NCI-H748 (cell line): ENCODE data around the gene FCHSD1.

Source experiments
- DNase-seq: peaks from one replicate; lab custom pipeline; 2025; ENCODE audit not compliant: unreplicated experiment; lab: John Stamatoyannopoulos, UW

The FCHSD1 gene

DNA sequence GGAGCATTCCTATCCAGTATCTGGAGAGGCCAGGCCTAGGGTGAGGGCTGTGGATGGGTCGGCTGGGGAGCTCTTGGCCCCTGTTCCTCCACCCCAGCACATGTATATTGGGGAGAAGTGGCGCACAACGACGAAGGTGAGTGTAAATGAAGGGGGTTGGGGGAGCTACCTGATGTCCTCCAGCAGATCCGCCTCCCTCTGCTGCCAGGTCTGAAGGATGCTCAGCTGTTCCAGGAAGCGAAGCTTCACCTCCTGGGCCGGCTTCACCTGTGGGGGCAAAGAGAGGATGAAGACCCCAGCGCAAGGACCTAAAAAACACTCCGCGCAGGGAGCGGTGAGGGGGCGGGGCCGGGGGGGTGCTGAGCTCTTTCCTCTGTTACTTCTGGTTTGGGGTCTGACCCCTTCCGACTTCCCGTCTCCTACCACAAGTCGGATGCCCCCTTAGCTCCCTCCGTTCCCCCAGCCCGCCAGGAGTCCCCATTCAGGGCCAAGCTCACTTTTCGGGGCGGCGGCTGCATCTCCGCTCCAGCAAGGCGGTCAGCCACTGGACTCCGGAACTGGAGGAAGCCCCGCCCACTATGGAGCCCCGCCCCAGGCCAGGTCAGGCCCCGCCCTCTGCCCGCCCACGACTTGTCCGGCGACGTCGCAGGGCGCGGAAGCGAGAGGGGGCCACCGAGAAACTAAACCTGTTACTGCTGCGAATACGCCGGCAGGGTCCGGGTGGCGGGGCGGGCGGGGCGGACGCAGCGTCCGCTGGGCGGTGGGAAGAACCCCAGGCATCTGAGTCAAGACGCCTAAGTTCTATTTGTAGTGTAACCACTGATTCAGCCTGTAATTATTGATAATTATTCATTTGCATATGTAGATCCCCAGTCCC lies at the start of gene FCHSD1:
Gene FCHSD1, minus strand, starts transcription at position 568 of the 877 bp plus-strand sequence. Its CDS starts 50 bp downstream, at position 518.
- DNase-seq = peak; percentile 77

DNA sequence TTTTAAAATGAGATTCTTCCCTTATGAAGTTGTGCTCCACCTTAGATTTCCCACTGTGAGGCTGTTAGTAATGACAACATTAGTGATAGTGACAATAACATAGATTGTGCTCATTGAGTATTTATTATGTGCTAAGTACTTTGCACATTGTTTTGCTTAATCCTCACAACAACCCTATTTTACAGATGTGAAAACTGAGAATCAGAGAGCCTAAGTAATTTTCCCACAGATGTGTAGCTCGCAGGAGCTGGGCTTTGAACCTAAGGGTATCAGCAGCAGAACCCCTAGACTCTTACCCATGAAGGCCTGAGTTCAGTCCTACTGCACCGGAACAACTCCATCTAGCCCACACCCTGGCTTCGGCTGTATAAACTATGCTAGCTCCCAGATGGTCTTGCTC lies 46.4 kb upstream of the FCHSD1 start:
- DNase-seq = no peak

DNA sequence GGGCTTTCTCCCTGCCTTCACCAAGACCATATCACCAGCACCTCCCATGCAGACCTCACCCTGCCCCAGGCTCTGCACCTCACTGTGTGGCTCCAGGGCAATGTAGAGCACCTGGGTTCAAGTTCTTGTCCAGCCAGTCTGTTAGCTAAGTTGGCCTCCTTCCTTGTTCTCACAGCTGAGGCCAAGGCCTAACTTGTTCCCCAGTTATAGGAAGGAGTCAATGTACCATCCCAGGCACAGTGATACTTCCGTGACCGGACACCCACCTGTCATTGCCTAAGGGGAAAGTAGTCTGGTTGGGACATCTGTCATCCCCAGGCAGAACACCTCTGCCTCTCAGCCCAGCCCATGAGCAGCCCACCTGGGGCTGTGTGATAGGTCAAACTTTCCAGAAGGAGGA lies 45.2 kb upstream of the FCHSD1 start:
- no peak for DNase-seq

DNA sequence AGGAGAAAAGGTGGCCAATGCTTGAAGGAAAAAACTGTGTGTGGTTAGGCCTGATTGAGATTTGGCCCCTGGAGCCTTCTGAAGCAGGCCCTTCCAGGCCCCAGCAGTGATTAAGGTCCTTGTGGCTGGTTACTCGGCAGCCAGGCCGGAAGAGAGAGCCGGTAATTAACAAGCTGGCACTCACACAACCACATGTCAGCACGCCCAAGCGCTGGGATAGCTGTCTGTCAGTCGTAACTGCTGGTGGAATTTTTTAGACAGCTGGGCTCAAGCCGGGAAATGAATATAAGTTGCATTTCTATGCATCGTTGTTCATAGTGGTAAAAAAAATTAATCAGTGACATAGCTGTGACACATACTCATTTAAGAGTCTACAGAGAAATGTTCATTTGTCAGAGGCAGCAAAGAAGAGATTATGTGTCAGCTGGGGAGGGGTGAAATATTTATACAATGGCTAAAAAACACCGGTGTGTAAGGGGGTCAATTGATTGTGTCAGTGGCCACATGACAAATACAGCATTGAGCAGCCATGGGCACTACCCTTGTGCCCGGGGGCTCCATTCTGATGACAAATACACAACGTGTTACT lies 44.5 kb upstream of the FCHSD1 start:
- DNase-seq = peak; percentile 25

DNA sequence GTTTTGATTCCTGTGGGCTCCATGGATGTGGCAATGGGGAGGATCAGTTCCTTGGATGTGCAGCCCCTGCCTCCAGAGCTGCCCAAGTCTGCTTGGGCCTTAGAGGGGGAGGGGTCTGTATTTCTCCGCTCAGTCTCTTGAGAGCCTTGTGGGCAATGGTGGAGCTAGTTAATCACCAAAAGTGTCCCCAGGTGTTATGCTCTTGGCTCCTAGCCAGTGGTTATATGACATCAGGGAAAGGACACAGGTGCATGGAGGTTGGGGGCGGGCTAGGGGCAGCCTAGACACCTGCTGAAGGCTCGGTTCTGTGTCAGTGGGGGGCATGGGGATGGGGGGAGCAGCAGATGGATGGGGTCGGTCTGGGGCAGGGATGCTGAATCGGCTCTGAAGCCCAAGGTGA lies 43.3 kb upstream of the FCHSD1 start:
- peak; percentile 76 for DNase-seq

GRCh38 chr5:141692919-141693725 lies 41.9 kb upstream of the FCHSD1 start:
- peak; percentile 32 for DNase-seq

- no peak for DNase-seq
Observed at GRCh38 chr5:141692533-141692888, 41.3 kb upstream of the FCHSD1 start.

- peak; percentile 75 for DNase-seq
Observed at GRCh38 chr5:141691867-141692532, 40.8 kb upstream of the FCHSD1 start.

- no peak for DNase-seq
Observed at GRCh38 chr5:141691286-141691866, 40.2 kb upstream of the FCHSD1 start.

DNA sequence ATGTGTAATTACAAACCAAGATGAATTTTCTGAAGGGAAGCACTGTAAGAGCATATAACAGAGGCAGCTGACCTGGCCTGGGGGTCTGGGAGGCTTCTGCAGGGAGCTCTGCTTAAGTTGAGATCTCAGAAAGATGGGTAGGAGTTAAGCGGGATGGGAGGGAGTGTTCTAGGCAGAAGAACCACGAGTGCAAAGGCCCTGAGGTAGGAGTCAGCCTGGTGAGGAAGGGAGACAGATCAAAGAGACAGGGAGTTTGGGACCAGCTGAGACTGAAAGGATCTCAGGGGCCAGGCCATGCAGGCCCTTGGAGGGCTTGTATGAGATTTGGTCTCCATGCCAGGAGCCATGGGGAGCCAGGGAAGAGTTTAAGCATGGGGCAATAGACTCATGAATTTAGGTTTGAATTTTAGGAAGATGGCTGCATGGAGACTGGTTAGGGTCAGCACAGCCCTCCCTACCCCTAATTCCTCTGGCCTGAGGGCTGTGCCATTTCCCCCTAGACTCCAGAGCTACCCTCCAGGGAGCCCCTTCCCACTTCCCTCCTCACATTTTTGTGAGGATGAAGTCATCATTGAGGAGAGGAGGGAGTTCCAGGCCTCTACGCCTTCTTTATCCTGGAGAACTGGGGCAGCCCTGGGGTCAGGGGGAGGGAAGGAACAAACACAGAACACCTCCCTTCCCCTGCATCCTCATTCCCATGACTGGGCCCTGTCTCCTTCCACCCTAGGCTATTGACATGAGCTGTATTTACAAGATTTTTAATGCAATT lies 35.6 kb upstream of the FCHSD1 start:
- no peak for DNase-seq

- DNase-seq = no peak
Observed at GRCh38 chr5:141685591-141685990, 34.4 kb upstream of the FCHSD1 start.

- no peak for DNase-seq
Observed at GRCh38 chr5:141683596-141684141, 32.5 kb upstream of the FCHSD1 start.

- no peak for DNase-seq
Observed at GRCh38 chr5:141681695-141682641, 30.8 kb upstream of the FCHSD1 start, which contains the start of gene ARAP3. Gene ARAP3 (minus strand): TSS chr5:141682230. CDS start chr5:141680486, 1,744 bp downstream.

DNA sequence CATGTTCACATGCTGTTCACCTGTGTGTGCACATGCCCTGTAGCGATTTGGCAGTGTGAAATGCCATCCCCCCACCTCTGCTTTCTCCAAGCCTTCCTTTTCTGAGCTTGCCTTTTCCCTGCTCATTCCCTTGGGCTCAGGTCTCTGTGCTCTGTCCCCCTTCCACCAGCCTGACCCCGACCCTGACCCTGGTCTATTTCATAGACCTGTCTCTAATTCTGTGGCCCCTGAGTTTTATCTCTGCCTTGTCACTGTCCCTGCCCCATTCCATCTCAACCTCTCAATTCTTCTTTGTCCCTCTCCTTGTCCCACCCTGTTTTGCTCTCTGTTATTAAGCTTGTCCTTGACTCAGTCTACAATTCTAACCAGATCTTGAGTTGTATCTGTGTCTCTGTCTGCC lies 30.1 kb upstream of the FCHSD1 start:
- DNase-seq = no peak

GRCh38 chr5:141680751-141681201 lies 29.6 kb upstream of the FCHSD1 start:
- DNase-seq = no peak

GRCh38 chr5:141680178-141680577 lies 29.0 kb upstream of the FCHSD1 start:
- no peak for DNase-seq

- DNase-seq = peak; percentile 13
Observed at GRCh38 chr5:141677415-141677814, 26.2 kb upstream of the FCHSD1 start.

DNA sequence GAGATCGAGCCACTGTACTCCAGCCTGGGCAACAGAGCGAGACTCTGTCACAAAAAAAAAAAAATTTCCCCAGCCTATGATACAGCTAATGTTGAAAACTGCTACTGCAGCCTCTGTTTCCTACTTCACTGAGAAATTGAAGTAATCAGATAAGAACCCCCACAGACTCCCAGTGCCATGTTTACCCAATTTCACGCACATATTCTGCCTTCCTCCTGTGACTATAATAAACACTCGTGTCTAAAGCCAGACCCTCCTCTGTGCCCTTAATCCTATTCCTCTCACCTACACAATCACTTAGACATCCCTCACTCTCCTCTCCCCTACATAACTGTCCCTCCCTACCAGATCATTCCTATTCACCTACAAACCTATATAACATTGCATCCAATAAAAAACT lies 24.5 kb upstream of the FCHSD1 start:
- no peak for DNase-seq
